ENCODE measurements around the gene ZNF518B. TPM values are rescaled to one million over a fixed set of nuclear protein-coding genes. Genes with fewer than 3 reads are reported as not detected.

The ZNF518B gene
- total RNA-seq, 1 experiment from 2014 or later, result 11.5 TPM

- no CpG with 5 or more reads among the region's 1 CpG for WGBS (ENCODE audit: extremely low coverage, insufficient read length, low lambda C conversion rate)
- Histone ChIP-seq H3K4me1 (ENCODE audit: insufficient read depth, low read length) (peaks cover 6% of the 10 kb centered on the region; the same call in 1 of the 2 replicates), H3K9ac (ENCODE audit: extremely low read depth, insufficient read length, low read length) (no peak overlapping the region), H3K4ac (ENCODE audit: low read depth, low read length) (no peak overlapping the region), H3K23me2 (ENCODE audit: insufficient read length, low read depth, low read length, poor library complexity, severe bottlenecking) (peaks cover 7% of the 10 kb centered on the region), H3K23ac (ENCODE audit: insufficient read length, low read depth, low read length) (no peak overlapping the region), H2AK5ac (ENCODE audit: insufficient read length, low read length) (no peak overlapping the region), H3K14ac (ENCODE audit: insufficient read depth, low read length) (no peak overlapping the region), H3K18ac (ENCODE audit: insufficient read length, low read depth, low read length) (no peak overlapping the region), H2BK12ac (ENCODE audit: insufficient read length, low read depth, low read length) (no peak overlapping the region), H2BK15ac (ENCODE audit: low read depth, low read length) (no peak overlapping the region), H2BK5ac (ENCODE audit: insufficient read length, low read length) (no peak overlapping the region), H4K8ac (replicated peaks; ENCODE audit: insufficient read length, low read depth, low read length) (no peak overlapping the region), H4K5ac (ENCODE audit: insufficient read length, low read depth, low read length) (no peak overlapping the region), H3K56ac (ENCODE audit: insufficient read length, low read depth, low read length) (no peak overlapping the region), H3K79me2 (ENCODE audit: insufficient read depth, low read length) (no peaks in the 10 kb centered on the region), H3K27me3 (ENCODE audit: insufficient read depth, low read length) (peaks cover 19% of the 10 kb centered on the region), H3T11ph (ENCODE audit: low read length) (no peak overlapping the region), H4K20me1 (ENCODE audit: control insufficient read depth, insufficient read depth, insufficient read length) (no peaks in the 10 kb centered on the region), H3K27ac (ENCODE audit: insufficient read length, low read depth, low read length) (no peak overlapping the region), H2AFZ (ENCODE audit: low read length) (no peak overlapping the region), H4K91ac (ENCODE audit: insufficient read length, low read depth, low read length) (no peak overlapping the region), H2BK120ac (ENCODE audit: low read depth, low read length, poor library complexity, severe bottlenecking) (no peak overlapping the region), H2BK20ac (ENCODE audit: low read depth, low read length, poor library complexity, severe bottlenecking) (no peak overlapping the region), H3K4me2 (ENCODE audit: insufficient read depth, insufficient read length, low read length) (no peak overlapping the region), H3K79me1 (ENCODE audit: insufficient read depth, low read depth, low read length, poor library complexity, severe bottlenecking) (no peaks in the 10 kb centered on the region), H3K9me3 (ENCODE audit: control insufficient read depth, low read depth, low read length) (no peaks in the 10 kb centered on the region)
- no peak overlapping the region for H3K4me3 Mint-ChIP-seq
- peaks cover 0 to 3% of the 10 kb centered on the region in 2 experiments; a peak in 2 of 5 replicates for H3K9me3 Mint-ChIP-seq
- H3K27ac Mint-ChIP-seq, result no peak overlapping the region
- peaks cover 27 to 29% of the 10 kb centered on the region in 2 experiments for H3K4me1 Mint-ChIP-seq
- DNase-seq, result no peak
- peaks cover 35% of the 10 kb centered on the region for H3K27me3 Mint-ChIP-seq (ENCODE audit: low read depth)
- peaks cover 22 to 42% (median 38%) of the 10 kb centered on the region in 3 experiments for H3K36me3 Mint-ChIP-seq (ENCODE audit: insufficient read depth in 1 of 3, low read depth in 3 of 3)
- TF ChIP-seq CTCF (conservative IDR thresholded peaks at IDR 0.05), result no peak
Measured at GRCh38 chr4:10454121-10454520, 3.1 kb downstream of the ZNF518B start.

Data from H9 (cell line).